IMR-90 (cell line): ENCODE data around the gene ANKRD53. TPM values are rescaled to one million over a fixed set of nuclear protein-coding genes. Genes with fewer than 3 reads are reported as not detected.

Source experiments
- ATAC-seq: fragments of 200-7000 bp; cut with Tn5 transposase; 2 replicates; pipeline ENCODE4 v1.9.1; 2020; ENCODE audit warnings: low read depth, mild to moderate bottlenecking, moderate library complexity
- BruUV-seq: library from RNA; stranded (reverse); fragments of 400-500 nt; replicated peaks from 2 replicates; lab custom pipeline; 2021; lab: Mats Ljungman, UMichigan
- CTCF ChIA-PET: fragments of 300-600 bp; formaldehyde crosslinking; extraction: SDS; loops from one replicate; lab custom pipeline; 2021; ENCODE audit warnings: antibody characterized with exemption; lab: Yijun Ruan, JAX
- POLR2A ChIA-PET: fragments of 300-600 bp; sonication (Branson Sonifier 250); formaldehyde crosslinking; loops from one replicate; lab custom pipeline; 2022; ENCODE audit warnings: antibody characterized with exemption; ENCODE audit not compliant: unreplicated experiment; lab: Charles Lee
- DNase-seq: peaks from one replicate; pipeline ENCODE4 v3.0.0; 2013
- H2AFZ ChIP-seq: replicated peaks from 2 replicates; pipeline ENCODE3; 2013; ENCODE audit warnings: low read length, mild to moderate bottlenecking; ENCODE audit not compliant: poor library complexity
- H2AK5ac ChIP-seq: 2 replicates; pipeline ENCODE4 v1.6.1; 2013; ENCODE audit warnings: low read depth, low read length, inconsistent platforms
- H2AK9ac ChIP-seq: replicated peaks from 2 replicates; pipeline ENCODE3; 2013; ENCODE audit warnings: mild to moderate bottlenecking, low read depth, low read length, moderate library complexity; ENCODE audit not compliant: poor library complexity
- H2BK120ac ChIP-seq: 2 replicates; pipeline ENCODE4 v1.6.1; 2013; ENCODE audit warnings: low read depth, low read length, inconsistent platforms
- H2BK15ac ChIP-seq: 3 replicates; pipeline ENCODE4 v1.6.1; 2013; ENCODE audit warnings: low read depth, low read length, inconsistent platforms
- H2BK20ac ChIP-seq: 2 replicates; pipeline ENCODE4 v1.6.1; 2013; ENCODE audit warnings: low read depth, mild to moderate bottlenecking, inconsistent platforms, low read length, moderate library complexity
- H2BK5ac ChIP-seq: 2 replicates; pipeline ENCODE4 v1.6.1; 2013; ENCODE audit warnings: mild to moderate bottlenecking, low read depth, low read length, inconsistent platforms; ENCODE audit not compliant: poor library complexity, severe bottlenecking
- H3K14ac ChIP-seq: replicated peaks from 2 replicates; pipeline ENCODE4 v1.6.1; 2013; ENCODE audit warnings: low read depth, low read length, inconsistent platforms
- H3K18ac ChIP-seq: 2 replicates; pipeline ENCODE4 v1.6.1; 2013; ENCODE audit warnings: low read depth, low read length, control low read depth
- H3K23ac ChIP-seq: 2 replicates; pipeline ENCODE4 v1.6.1; 2013; ENCODE audit warnings: low read depth, low read length, inconsistent platforms
- H3K27ac ChIP-seq: 2 replicates; pipeline ENCODE4 v1.5.1; 2013; ENCODE audit warnings: mild to moderate bottlenecking, control low read depth, low read length; ENCODE audit not compliant: insufficient read depth
- H3K27me3 ChIP-seq: 2 replicates; pipeline ENCODE4 v1.6.1; 2013; ENCODE audit warnings: low read length; ENCODE audit not compliant: control insufficient read depth, insufficient read depth
- H3K36me3 ChIP-seq: 2 replicates; pipeline ENCODE4 v1.6.1; 2013; ENCODE audit warnings: low read length, mixed read lengths; ENCODE audit not compliant: control insufficient read depth, insufficient read depth
- H3K4ac ChIP-seq: 2 replicates; pipeline ENCODE4 v1.6.1; 2013; ENCODE audit warnings: low read depth, low read length, inconsistent platforms
- H3K4me1 ChIP-seq: 2 replicates; pipeline ENCODE4 v1.6.1; 2013; ENCODE audit warnings: low read length, mixed read lengths; ENCODE audit not compliant: control insufficient read depth, insufficient read depth
- H3K4me2 ChIP-seq: 2 replicates; pipeline ENCODE4 v1.6.1; 2013; ENCODE audit warnings: low read depth, mild to moderate bottlenecking, control low read depth, low read length, moderate library complexity
- H3K4me3 ChIP-seq: 2 replicates; pipeline ENCODE4 v1.5.1; 2013; ENCODE audit warnings: low read depth, mild to moderate bottlenecking, control low read depth, low read length, moderate library complexity; ENCODE audit not compliant: insufficient read depth
- H3K56ac ChIP-seq: 2 replicates; pipeline ENCODE4 v1.6.1; 2013; ENCODE audit warnings: low read length, inconsistent platforms; ENCODE audit not compliant: insufficient read depth; ENCODE audit errors: extremely low read depth
- H3K79me1 ChIP-seq, 2 experiments: 2 replicates each; pipeline ENCODE4 v1.6.1; 2013; ENCODE audit warnings: low read length in 2 of 2, inconsistent platforms in 1 of 2, low read depth in 1 of 2
- H3K9ac ChIP-seq: 2 replicates; pipeline ENCODE4 v1.6.1; 2013; ENCODE audit warnings: low read depth, low read length, control low read depth
- H3K9me1 ChIP-seq: 2 replicates; pipeline ENCODE4 v1.6.1; 2013; ENCODE audit warnings: low read length, inconsistent platforms; ENCODE audit not compliant: insufficient read depth
- H3K9me3 ChIP-seq: 2 replicates; pipeline ENCODE4 v1.6.1; 2013; ENCODE audit warnings: low read length; ENCODE audit not compliant: control insufficient read depth, insufficient read depth
- H4K20me1 ChIP-seq: 2 replicates; pipeline ENCODE4 v1.6.1; 2013; ENCODE audit warnings: low read length, inconsistent platforms; ENCODE audit not compliant: insufficient read depth
- H4K5ac ChIP-seq: 2 replicates; pipeline ENCODE4 v1.6.1; 2013; ENCODE audit warnings: mild to moderate bottlenecking, low read depth, low read length, control low read depth
- H4K8ac ChIP-seq, 2 experiments: 2 replicates each; pipeline ENCODE4 v1.6.1; 2013; ENCODE audit warnings: low read depth in 2 of 2, low read length in 2 of 2, control low read depth in 1 of 2, inconsistent platforms in 1 of 2
- H4K91ac ChIP-seq: 2 replicates; pipeline ENCODE4 v1.6.1; 2013; ENCODE audit warnings: low read depth, low read length, inconsistent platforms; ENCODE audit not compliant: insufficient read depth
- CEBPB ChIP-seq: IDR thresholded peaks from 2 replicates; pipeline ENCODE4 v1.6.1; 2012; ENCODE audit warnings: low read depth, low read length, improper control_type of control experiment
- CTCF ChIP-seq: conservative IDR thresholded peaks from 2 replicates; pipeline ENCODE4 v1.5.1; 2012; ENCODE audit warnings: mild to moderate bottlenecking, low read depth, low read length, improper control_type of control experiment
- ELK1 ChIP-seq: fragments of 150-350 bp; IDR thresholded peaks from 2 replicates; pipeline ENCODE4 v1.6.1; 2016; ENCODE audit warnings: low read depth, mild to moderate bottlenecking, low read length, moderate library complexity, borderline replicate concordance
- MXI1 ChIP-seq: IDR thresholded peaks from 2 replicates; pipeline ENCODE4 v1.6.1; 2012; ENCODE audit warnings: low read depth, mild to moderate bottlenecking, low read length, moderate library complexity, borderline replicate concordance
- NFE2L2 ChIP-seq: fragments of 150-350 bp; IDR thresholded peaks from 2 replicates; pipeline ENCODE4 v1.6.1; 2016; ENCODE audit warnings: low read depth, mild to moderate bottlenecking, low read length
- RAD21 ChIP-seq: IDR thresholded peaks from 2 replicates; pipeline ENCODE4 v1.6.1; 2012; ENCODE audit warnings: low read length, improper control_type of control experiment
- RCOR1 ChIP-seq: IDR thresholded peaks from 2 replicates; pipeline ENCODE4 v1.6.1; 2012; ENCODE audit warnings: mild to moderate bottlenecking, low read length, improper control_type of control experiment; ENCODE audit not compliant: insufficient replicate concordance
- SMC3 ChIP-seq: fragments of 150-350 bp; IDR thresholded peaks from 2 replicates; pipeline ENCODE4 v1.6.1; 2016; ENCODE audit warnings: low read depth, mild to moderate bottlenecking, antibody characterized with exemption, low read length, moderate library complexity
- WGBS, 2 experiments: methylation state at CpG; one replicate each; pipeline versions ENCODE4 v1.1.5 to v1.1.7; 2013; ENCODE audit warnings: missing lambda C conversion rate in 2 of 2; ENCODE audit not compliant: insufficient read length in 1 of 2; ENCODE audit errors: extremely low coverage in 2 of 2; 5-methylcytosine and 5-hydroxymethylcytosine counted together
- dilution Hi-C: fragments of 300-500 bp; cut with HindIII; formaldehyde crosslinking; loops from one replicate; pipeline ENCODE4 v1.14.3; 2018; ENCODE audit warnings: low sequenced_read_pairs; ENCODE audit not compliant: unreplicated experiment
- in situ Hi-C: fragments of 300-500 bp; cut with MboI; formaldehyde crosslinking; loops from 3 replicates; pipeline ENCODE4 v1.14.3; 2019; ENCODE audit warnings: low sequenced_read_pairs, inconsistent platforms, mixed read lengths
- intact Hi-C: fragments of 100-400 bp; cut with micrococcal nuclease; formaldehyde crosslinking; loops from 2 replicates; pipeline ENCODE4 v1.10.0; 2022
- polyA plus RNA-seq, 3 experiments: library from polyadenylated mRNA; depleted of rRNA; stranded (reverse); fragments of >200 nt; gene quantifications; 2 replicates each; pipeline ENCODE4 v1.2.3, GENCODE V29; 2012; ENCODE audit warnings: low replicate concordance in 1 of 3
- total RNA-seq: library from RNA; depleted of rRNA; stranded (reverse); fragments of >200 nt; gene quantifications from 2 replicates; pipeline ENCODE4 v1.2.3, GENCODE V29; 2012

ANKRD53 gene
- total and polyA plus RNA-seq, 2 of the 4 experiments (the other 2 are of a cell fraction) = 0.54 to 1.0 TPM

- no peak overlapping the region for H3K27ac ChIP-seq
- DNase-seq (no peak), ATAC-seq (no peak)
- no peak overlapping the region for H2AK9ac ChIP-seq
- no peaks in the 10 kb centered on the region; a peak in 1 of 4 replicates for H3K79me1 ChIP-seq
- no peak overlapping the region for H2AK5ac ChIP-seq
- H3K9ac ChIP-seq = no peak overlapping the region
- H4K5ac ChIP-seq = no peak overlapping the region
- ChIA-PET POLR2A (no interaction called here), CTCF (no interaction called here)
- H2BK20ac ChIP-seq = no peak overlapping the region
- no peak overlapping the region for H2BK120ac ChIP-seq
- H3K4ac ChIP-seq = no peak overlapping the region
- no peak overlapping the region for H3K56ac ChIP-seq
- dilution Hi-C loops (no loop called here), intact Hi-C loops (no loop called here), in situ Hi-C loops (loop anchor here (10.0 kb wide), 1 partner anchor 689 kb away; the partner anchor contains the start of gene SNRPG)
- H3K4me1 ChIP-seq = peaks cover under 1% of the 10 kb centered on the region; the same call in 1 of the 2 replicates
- no peak overlapping the region for H3K23ac ChIP-seq
- BruUV-seq = no TSS peak
- H2AFZ ChIP-seq = no peak overlapping the region
- H4K20me1 ChIP-seq = peaks cover 5% of the 10 kb centered on the region; the same call in 1 of the 2 replicates
- H3K36me3 ChIP-seq = peaks cover 25% of the 10 kb centered on the region
- no peak overlapping the region for H3K4me3 ChIP-seq
- H2BK15ac ChIP-seq = no peak overlapping the region
- no peak overlapping the region for H4K91ac ChIP-seq
- no peak overlapping the region for H3K14ac ChIP-seq
- H3K9me3 ChIP-seq = no peaks in the 10 kb centered on the region
- TF ChIP-seq CEBPB (no peak), SMC3 (no peak), RAD21 (no peak), ELK1 (no peak), MXI1 (no peak), NFE2L2 (no peak), CTCF (no peak), RCOR1 (no peak)
- no peak overlapping the region for H3K4me2 ChIP-seq
- H4K8ac ChIP-seq = no peak overlapping the region
- 83% methylated on average over 2 of the region's 8 CpGs; no CpG with 5 or more reads in 1 of the 2 experiments for WGBS, 2 experiments
- no peak overlapping the region for H3K18ac ChIP-seq
- H3K9me1 ChIP-seq = 0 out of 2 replicates have a peak, but pooled peaks cover 4% of the 10 kb centered on the region
- H3K27me3 ChIP-seq = no peaks in the 10 kb centered on the region
- no peak overlapping the region for H2BK5ac ChIP-seq
Measured at GRCh38 chr2:70983506-70984227, 5.2 kb downstream of the ANKRD53 start.
